Esophagus squamous epithelium (tissue), 4 donors: ENCODE data around the gene LAMA1.

ENCODE experiments used
- POLR2A ChIP-seq, 4 donors: fragments of 450-650 bp; IDR thresholded peaks; one replicate each; pipeline ENCODE4 v1.6.1; 2017; ENCODE audit warnings: antibody characterized with exemption in 4 of 4, mild to moderate bottlenecking in 4 of 4, moderate library complexity in 3 of 4
- TF ChIP-seq, protein P1 (sequence below), 6 experiments: fragments of 450-650 bp in 4 of 6; fragments of 200-600 bp in 2 of 6; sonication (generic) in 2 of 6; IDR thresholded peaks; one replicate each; pipeline ENCODE4 v1.5.1; 2016 to 2019; ENCODE audit warnings: antibody characterized with exemption in 6 of 6, mild to moderate bottlenecking in 4 of 6, moderate library complexity in 4 of 6

DNA sequence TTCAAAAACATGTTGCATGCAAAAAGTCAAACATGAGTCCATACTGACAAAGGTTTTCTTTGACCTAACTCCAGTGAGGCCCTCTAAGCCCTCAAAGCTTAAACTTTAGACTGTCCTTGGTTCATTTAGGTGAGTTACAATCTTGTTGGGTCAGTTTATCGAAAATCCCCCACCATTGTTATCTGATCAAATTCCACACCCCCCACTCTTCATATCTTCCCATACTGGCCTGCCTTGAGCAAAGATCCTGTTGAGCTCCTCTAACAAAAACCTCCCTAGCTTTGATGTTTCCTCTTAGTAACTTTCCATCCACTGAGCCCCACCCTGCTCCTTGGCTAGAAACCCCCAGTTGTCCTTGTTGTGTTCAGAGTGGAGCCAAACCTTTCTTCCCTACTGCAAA, 194.4 kb downstream of the LAMA1 start:
- TF ChIP-seq, protein P1, sequence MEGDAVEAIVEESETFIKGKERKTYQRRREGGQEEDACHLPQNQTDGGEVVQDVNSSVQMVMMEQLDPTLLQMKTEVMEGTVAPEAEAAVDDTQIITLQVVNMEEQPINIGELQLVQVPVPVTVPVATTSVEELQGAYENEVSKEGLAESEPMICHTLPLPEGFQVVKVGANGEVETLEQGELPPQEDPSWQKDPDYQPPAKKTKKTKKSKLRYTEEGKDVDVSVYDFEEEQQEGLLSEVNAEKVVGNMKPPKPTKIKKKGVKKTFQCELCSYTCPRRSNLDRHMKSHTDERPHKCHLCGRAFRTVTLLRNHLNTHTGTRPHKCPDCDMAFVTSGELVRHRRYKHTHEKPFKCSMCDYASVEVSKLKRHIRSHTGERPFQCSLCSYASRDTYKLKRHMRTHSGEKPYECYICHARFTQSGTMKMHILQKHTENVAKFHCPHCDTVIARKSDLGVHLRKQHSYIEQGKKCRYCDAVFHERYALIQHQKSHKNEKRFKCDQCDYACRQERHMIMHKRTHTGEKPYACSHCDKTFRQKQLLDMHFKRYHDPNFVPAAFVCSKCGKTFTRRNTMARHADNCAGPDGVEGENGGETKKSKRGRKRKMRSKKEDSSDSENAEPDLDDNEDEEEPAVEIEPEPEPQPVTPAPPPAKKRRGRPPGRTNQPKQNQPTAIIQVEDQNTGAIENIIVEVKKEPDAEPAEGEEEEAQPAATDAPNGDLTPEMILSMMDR (IDR thresholded peaks at IDR 0.05) = no peak
- no peak for TF ChIP-seq POLR2A (IDR thresholded peaks at IDR 0.05)
